ENCODE results near the gene DISC1. TPM values are rescaled to one million over a fixed set of nuclear protein-coding genes. Genes with fewer than 3 reads are reported as not detected.

The DISC1 gene
- 1.2 and 4.6 TPM in 2 replicates for total RNA-seq

GRCh38 chr1:231626535-231626950, at the start of gene DISC1:
DISC1 (plus strand) TSS chr1:231626790; CDS start chr1:231626868, 78 bp downstream.

Other genes with a start within 250 kb of the DISC1 start
- 47.7 and 59.5 TPM in 2 replicates for gene EGLN1, start 204.5 kb upstream of the DISC1 start, total RNA-seq
- gene TSNAX, start 98.1 kb upstream of the DISC1 start, total RNA-seq, result 34.1 and 47.9 TPM in 2 replicates